Duodenal mucosa (tissue), 2 donors: ENCODE data around the gene GSTA2.
A peak's percentile ranks its signal among the peaks of the same experiment; 100 is the strongest.
"Not testable (repeated sequence)": the region's sequence is repeated elsewhere in the genome, so short reads cannot be mapped to it uniquely, and the experiment has no call there.

Experiments used
- H3K27ac ChIP-seq: one replicate; pipeline ENCODE4 v1.7.0; 2013; ENCODE audit warnings: low read depth, low read length
- H3K27me3 ChIP-seq, 2 donors: one replicate each; pipeline ENCODE4 v1.7.0; 2013; ENCODE audit warnings: low read length in 2 of 2, control low read depth in 1 of 2; ENCODE audit not compliant: insufficient read depth in 2 of 2, control insufficient read depth in 1 of 2
- H3K36me3 ChIP-seq, 2 donors: one replicate each; pipeline ENCODE4 v1.7.0; 2013; ENCODE audit warnings: low read length in 2 of 2, control low read depth in 1 of 2; ENCODE audit not compliant: insufficient read depth in 2 of 2, control insufficient read depth in 1 of 2
- H3K4me1 ChIP-seq, 2 donors: one replicate each; pipeline ENCODE4 v1.7.0; 2013; ENCODE audit warnings: low read length in 2 of 2, control low read depth in 1 of 2; ENCODE audit not compliant: insufficient read depth in 2 of 2, control insufficient read depth in 1 of 2
- H3K4me3 ChIP-seq, 2 donors: one replicate each; pipeline ENCODE4 v1.7.0; 2013; ENCODE audit warnings: low read length in 2 of 2, low read depth in 1 of 2
- H3K9ac ChIP-seq, 2 donors: one replicate each; pipeline ENCODE4 v1.7.0; 2013; ENCODE audit warnings: low read length in 2 of 2, low read depth in 1 of 2
- H3K9me3 ChIP-seq, 2 donors: one replicate each; pipeline ENCODE4 v1.7.0; 2013; ENCODE audit warnings: low read length in 2 of 2, control low read depth in 1 of 2; ENCODE audit not compliant: control insufficient read depth in 1 of 2

GSTA2 gene

GRCh38 chr6:52763322-52763916 lies at the start of gene GSTA2:
Gene GSTA2, minus strand, starts transcription at chr6:52763475. Its CDS starts 5,528 bp downstream, at chr6:52757947.
- not testable (repeated sequence) for H3K27ac ChIP-seq, H3K36me3 ChIP-seq, H3K27me3 ChIP-seq, H3K4me1 ChIP-seq, H3K9me3 ChIP-seq
- peak within 1 kb of the TSS; percentile 22 to 57 for H3K4me3 ChIP-seq
- peak within 1 kb of the TSS in 1 of 2 donors; percentile 32 for H3K9ac ChIP-seq

- H3K4me1 ChIP-seq, H3K4me3 ChIP-seq, H3K36me3 ChIP-seq, H3K9ac ChIP-seq, H3K9me3 ChIP-seq, H3K27ac ChIP-seq, H3K27me3 ChIP-seq: not testable (repeated sequence)
These were observed 46.5 kb upstream of the GSTA2 start for GRCh38 chr6:52809777-52810176.

GRCh38 chr6:52808660-52809059 lies 45.4 kb upstream of the GSTA2 start:
- Histone ChIP-seq H3K9ac (no peak overlapping the region), H3K4me3 (no peak overlapping the region), H3K27me3 (no peaks in the 10 kb centered on the region), H3K27ac (no peak overlapping the region), H3K9me3 (no peaks in the 10 kb centered on the region), H3K36me3 (no peaks in the 10 kb centered on the region), H3K4me1 (no peaks in the 10 kb centered on the region)

- Histone ChIP-seq H3K9ac (peak within 1 kb of the TSS; percentile 20 to 43), H3K4me3 (peak within 1 kb of the TSS; percentile 60 to 75)
- not testable (repeated sequence) for H3K27ac ChIP-seq, H3K9me3 ChIP-seq, H3K4me1 ChIP-seq, H3K27me3 ChIP-seq, H3K36me3 ChIP-seq
These were observed 40.5 kb upstream of the GSTA2 start, which contains the start of gene GSTA1 for GRCh38 chr6:52803668-52804255. Gene GSTA1, minus strand, starts transcription at chr6:52803816. Its CDS starts 4,549 bp downstream, at chr6:52799267.

GRCh38 chr6:52802806-52803205 lies 39.5 kb upstream of the GSTA2 start:
- Histone ChIP-seq H3K9ac (peak overlapping the region; percentile 20 to 43), H3K27ac (no peak overlapping the region), H3K4me3 (peak overlapping the region; percentile 60 to 75)

GRCh38 chr6:52801188-52801841 lies 38.0 kb upstream of the GSTA2 start:
- Histone ChIP-seq H3K27ac (no peak overlapping the region), H3K4me1 (no peaks in the 10 kb centered on the region), H3K9me3 (no peaks in the 10 kb centered on the region), H3K27me3 (no peaks in the 10 kb centered on the region), H3K4me3 (peak overlapping the region; percentile 60 to 75), H3K9ac (peak overlapping the region in 1 of 2 donors; percentile 32), H3K36me3 (peaks cover 0 to 10% of the 10 kb centered on the region in 2 donors)

More at GRCh38 chr6:52802806-52803205, 39.5 kb upstream of the GSTA2 start:
- H3K27me3 ChIP-seq = no peaks in the 10 kb centered on the region
- no peaks in the 10 kb centered on the region for H3K4me1 ChIP-seq
- H3K36me3 ChIP-seq = peaks cover 0 to 4% of the 10 kb centered on the region in 2 donors
- H3K9me3 ChIP-seq = no peaks in the 10 kb centered on the region

- not testable (repeated sequence) for H3K4me3 ChIP-seq, H3K9ac ChIP-seq, H3K27me3 ChIP-seq, H3K4me1 ChIP-seq, H3K9me3 ChIP-seq, H3K27ac ChIP-seq
- H3K36me3 ChIP-seq = peaks cover 0 to 27% of the 10 kb centered on the region in 2 donors
These were observed 36.0 kb upstream of the GSTA2 start for GRCh38 chr6:52799272-52799671.

DNA sequence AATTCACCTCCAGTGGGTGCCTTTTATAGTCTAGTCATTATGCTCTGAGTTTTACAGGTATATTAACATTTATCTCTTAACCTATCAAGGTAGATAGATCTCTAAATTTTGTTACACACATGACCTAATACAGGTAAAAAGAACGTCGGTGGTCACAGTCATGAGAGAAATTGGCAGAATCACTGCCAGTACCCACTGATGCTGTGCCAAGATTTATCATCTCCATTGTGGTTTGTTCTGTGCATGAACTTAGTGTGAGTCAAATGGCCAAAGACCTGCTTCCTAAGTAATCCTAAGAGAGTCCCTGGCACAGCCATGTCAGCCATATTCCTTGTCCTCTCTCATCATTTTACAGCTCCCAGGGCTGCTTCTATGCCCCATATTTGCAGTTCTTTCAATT lies 31.1 kb upstream of the GSTA2 start:
- H3K4me1 ChIP-seq, H3K27ac ChIP-seq, H3K4me3 ChIP-seq, H3K9me3 ChIP-seq, H3K9ac ChIP-seq, H3K27me3 ChIP-seq: not testable (repeated sequence)
- peaks cover 11 to 52% of the 10 kb centered on the region in 2 donors for H3K36me3 ChIP-seq

DNA sequence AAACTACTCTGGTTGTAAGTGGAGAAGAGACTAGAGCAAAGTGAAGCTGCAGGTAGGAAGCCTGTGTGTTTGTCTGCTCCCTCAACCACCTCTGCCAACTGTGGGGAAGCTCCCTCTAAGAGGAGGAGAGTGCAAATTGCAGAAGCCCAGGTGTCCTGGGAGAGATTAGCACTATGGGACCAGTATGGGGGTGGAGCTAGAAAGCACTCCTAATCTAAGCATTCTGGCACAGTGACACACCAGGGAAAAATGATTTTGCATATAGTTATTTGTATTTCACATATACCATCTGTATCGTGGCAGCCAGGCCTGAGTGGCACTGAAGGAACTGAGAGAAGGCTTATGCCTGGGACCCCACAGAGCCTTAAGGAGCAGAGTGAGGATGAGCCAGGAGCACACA lies 27.6 kb upstream of the GSTA2 start:
- Histone ChIP-seq H3K9ac (no peak overlapping the region), H3K4me3 (no peak overlapping the region), H3K9me3 (no peaks in the 10 kb centered on the region), H3K4me1 (peaks cover 5 to 8% of the 10 kb centered on the region in 2 donors), H3K27ac (no peak overlapping the region), H3K36me3 (peaks cover 11 to 43% of the 10 kb centered on the region in 2 donors), H3K27me3 (no peaks in the 10 kb centered on the region)

GRCh38 chr6:52789658-52790057 lies 26.4 kb upstream of the GSTA2 start:
- not testable (repeated sequence) for H3K4me1 ChIP-seq, H3K4me3 ChIP-seq, H3K9ac ChIP-seq, H3K27ac ChIP-seq, H3K9me3 ChIP-seq, H3K27me3 ChIP-seq
- peaks cover 11 to 32% of the 10 kb centered on the region in 2 donors for H3K36me3 ChIP-seq
